LHCN-M2 (cell line): ENCODE results near the gene DDX24. TPM values are rescaled to one million over a fixed set of nuclear protein-coding genes. Genes with fewer than 3 reads are reported as not detected.
A peak's percentile ranks its signal among the peaks of the same experiment; 100 is the strongest.
"Not testable (repeated sequence)": the region's sequence is repeated elsewhere in the genome, so short reads cannot be mapped to it uniquely, and the experiment has no call there.

Experiments used
- DNase-seq: peaks from one replicate; pipeline ENCODE4 v3.0.0-alpha.2; 2012; ENCODE audit warnings: low read depth
- total RNA-seq: library from RNA; depleted of rRNA; stranded (reverse); fragments of >200 nt; gene quantifications from 2 replicates; pipeline ENCODE4 v1.2.3, GENCODE V29; 2014

The DDX24 gene
- total RNA-seq, 1 experiment from 2014 or later: 171 TPM

GRCh38 chr14:94081386-94081820 is 401 bp upstream of the DDX24 start:
- peak; percentile 8 for DNase-seq

DNA sequence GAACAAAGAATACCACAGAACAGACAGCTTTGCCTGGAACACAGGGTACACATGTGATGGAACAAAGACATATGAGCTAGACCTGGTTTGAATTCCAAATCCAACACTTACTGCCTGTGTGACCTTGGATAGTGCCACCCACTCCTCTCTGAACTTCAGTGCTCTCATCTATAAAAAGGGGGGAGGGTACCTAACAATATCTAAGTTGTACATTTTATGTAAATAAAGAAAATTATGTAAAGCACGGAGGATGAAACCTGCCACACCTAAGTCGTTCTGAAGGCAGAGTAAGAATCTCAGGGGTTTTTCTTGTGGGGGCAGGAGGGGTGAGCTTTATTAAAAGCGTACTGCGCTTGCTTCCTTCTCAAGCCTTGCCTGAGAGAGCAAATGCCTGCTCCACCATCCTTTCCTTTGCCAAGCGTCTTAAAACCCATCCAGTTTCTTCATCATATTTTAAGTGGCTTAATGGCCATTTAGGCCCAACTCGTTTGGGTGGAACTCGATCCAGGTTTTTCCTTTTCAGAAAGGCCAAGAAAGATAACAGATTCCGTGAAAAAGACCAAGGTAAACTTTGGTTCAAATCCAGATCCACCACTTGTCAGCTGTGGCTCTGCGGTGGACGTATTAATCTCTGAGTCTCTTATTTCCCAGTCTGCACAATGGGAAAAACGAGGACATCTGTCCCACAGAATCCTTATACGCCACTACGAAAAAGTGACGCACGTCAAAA is 946 bp downstream of the DDX24 start:
- DNase-seq: peak; percentile 64

GRCh38 chr14:94077823-94078222 is 3.2 kb downstream of the DDX24 start:
- no peak for DNase-seq

- DNase-seq: no peak
These were observed 3.7 kb downstream of the DDX24 start for GRCh38 chr14:94077111-94077821.

- DNase-seq: no peak
These were observed 6.0 kb downstream of the DDX24 start for GRCh38 chr14:94075008-94075407.

DNA sequence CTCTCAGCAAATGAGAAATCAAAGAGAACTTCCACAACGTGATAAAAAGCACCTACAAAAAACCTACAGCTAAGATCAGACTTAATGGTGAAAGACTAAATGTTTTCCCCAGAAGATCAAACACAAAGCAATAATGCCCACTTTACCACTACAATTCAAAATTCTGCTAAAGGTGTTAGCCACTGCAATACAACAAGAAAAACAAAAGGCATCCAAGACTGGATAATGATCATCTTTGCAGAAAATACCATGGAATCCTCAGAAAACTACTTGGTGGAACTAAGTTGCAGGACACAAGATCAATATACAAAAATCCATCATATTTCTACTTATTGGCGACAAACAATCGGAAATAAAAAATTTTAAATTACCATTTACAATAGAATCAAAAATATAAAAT is 6.5 kb downstream of the DDX24 start:
- no peak for DNase-seq

DNA sequence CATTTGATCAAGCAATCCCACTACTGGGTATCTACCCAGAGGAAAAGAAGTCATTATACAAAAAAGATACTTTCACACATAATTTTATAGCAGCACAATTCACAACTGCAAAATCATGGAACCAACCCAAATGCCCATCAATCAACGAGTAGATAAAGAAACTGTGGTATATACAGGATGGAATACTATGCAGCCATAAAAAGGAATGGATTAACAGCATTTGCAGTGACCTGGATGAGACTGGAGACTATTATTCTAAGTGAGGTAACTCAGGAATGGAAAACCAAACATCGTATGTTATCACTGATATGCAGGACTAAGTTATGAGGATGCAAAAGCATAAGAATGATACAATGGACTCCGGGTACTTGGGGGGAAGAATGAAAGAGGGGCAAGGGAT is 8.9 kb downstream of the DDX24 start:
- DNase-seq: not testable (repeated sequence)

- no peak for DNase-seq
These were observed 14.8 kb downstream of the DDX24 start for GRCh38 chr14:94066089-94066676.

DNA sequence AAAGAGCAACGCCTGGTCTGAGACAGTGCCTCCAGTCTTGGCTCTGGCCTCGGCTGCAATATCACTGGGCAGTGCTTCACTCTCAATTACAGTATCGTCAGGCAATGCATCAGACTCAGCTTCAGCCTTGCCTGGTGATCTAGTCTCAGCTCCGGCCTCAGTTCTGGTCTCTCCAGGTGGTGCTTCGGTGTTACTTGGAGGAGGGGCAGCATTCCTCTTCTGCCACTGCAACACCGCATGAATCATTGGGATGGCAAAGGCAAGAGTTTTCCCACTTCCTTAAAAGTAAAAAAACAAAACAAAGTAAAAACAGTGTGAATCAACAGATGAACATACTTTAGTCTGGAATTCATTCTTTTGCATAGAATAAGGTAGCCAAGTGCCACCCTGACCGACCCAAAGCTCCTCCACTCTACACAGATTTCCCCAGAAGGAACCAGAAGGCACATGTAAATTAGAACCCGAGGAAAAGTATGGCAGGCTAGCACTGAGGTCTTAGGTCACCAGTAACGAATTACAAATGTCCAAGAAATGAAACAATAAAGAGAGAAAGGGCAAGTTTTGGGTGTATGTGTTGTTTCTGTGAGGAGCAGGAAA is 18.6 kb downstream of the DDX24 start:
- peak; percentile 45 for DNase-seq

DNA sequence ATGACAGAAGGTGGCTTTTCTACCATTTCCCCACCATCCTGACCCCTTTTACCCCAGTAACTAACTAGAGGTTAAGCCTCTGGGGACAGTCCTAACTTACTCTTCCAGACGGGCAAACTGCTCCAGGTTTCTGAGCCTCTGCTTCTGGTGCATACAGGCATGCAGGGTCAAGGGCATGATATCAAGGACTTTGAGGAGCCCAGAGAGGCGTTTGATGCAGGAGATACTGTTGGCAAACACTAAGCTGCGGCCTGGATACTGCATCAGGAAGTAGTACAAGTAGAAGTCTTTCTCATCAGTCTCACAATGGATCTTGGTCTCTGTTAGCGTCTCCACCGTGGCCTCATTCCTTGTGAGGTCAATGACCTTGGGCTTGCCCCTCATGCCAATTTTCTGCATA is 21.0 kb downstream of the DDX24 start:
- DNase-seq: no peak

DNA sequence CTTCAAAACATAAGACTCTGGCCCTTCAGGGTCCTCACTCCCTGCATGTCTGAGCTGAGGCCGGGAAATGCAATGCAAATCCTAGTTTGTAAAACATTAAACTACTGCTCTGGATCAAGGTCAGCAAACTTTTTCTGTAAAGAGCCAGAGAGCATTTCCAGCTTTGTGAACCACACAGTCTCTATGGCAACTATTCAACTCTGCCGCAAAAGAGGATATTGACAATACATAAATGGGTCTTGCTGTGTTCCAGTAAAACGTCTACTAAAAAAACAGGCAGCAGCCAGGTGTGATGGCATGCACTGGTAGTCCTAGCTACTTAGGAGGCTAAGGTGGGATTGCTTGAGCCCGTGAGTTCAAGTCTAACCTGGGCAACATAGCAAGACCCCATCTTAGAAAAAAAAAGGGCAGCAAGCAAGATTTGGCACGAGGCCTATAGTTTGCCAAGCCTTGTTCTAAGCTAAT is 22.3 kb downstream of the DDX24 start:
- DNase-seq: no peak

DNA sequence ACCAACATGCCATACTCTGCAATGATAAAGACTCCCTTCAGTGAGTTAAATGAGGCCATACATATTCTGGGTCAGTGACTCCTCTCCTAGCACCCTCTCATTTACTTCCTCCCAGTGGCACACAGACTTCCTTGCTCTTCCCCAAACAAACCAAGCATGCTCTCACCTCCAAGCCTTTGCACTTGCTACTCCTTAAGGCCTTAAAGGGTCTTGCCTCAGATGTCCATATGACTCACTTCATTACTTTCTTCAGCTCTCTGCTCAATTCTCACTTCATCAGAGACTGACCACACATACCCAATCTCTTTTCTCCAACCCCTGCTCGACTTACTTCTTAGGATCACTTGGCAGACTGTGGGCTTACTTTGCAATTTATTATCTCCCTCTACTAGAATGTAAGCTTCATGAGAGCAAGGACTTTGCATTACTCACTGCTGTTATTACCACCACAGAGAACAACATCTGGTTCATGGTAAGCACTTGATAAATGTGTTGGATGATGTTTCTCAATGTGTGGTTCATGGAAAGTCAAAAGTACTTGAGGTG is 22.8 kb downstream of the DDX24 start:
- DNase-seq: no peak

DNA sequence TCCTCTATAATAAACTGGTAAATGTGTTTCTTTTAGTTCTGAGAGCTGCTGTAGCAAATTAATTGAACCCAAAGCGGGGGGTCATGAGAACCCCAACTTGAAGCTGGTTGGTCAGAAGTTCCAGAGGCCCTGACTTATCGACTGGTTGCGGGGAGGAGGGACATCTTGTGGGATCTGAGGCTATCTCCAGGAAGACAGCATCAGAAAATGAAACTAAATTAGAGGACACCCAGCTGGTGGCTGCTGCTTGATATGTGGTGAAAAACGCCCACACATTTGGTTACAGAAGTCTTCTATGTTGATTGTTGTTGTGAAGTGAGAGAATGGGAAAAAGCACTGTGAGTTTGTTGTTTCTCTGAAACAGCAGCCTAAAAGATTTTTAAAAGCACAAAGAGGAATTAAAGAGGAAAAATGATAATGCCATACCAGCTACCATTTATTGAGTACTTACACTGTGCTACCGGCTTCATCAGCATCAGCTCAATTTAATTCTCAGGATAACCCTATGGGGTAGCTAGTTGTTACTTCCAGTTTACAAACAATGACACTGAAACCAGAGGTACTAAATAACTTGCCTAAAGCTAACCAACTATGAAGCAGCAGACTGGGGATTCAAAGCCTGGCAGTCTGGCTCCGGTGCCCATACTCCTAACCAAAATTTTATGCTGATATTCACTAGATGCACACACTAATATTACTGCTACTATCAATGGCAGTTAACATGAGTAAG is 24.3 kb downstream of the DDX24 start:
- DNase-seq: no peak

DNA sequence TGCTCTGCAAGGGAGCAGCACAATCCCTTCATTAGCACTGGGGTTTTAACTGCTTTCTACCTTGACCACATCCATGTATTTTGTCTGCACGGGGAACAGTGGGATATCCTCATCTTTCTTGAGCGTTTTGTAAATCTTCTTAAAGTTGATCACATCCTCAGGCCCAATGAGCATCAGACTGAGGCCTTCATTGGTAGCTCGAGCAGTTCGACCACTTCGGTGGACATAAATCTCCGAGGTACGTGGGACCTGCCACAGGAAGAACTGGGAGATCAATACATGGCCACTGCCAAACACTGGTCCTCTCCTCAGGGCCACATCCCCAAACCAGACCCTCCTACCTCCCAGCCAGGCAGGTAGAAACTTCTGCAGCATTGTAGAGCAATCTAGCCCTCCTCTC is 26.1 kb downstream of the DDX24 start:
- no peak for DNase-seq

DNA sequence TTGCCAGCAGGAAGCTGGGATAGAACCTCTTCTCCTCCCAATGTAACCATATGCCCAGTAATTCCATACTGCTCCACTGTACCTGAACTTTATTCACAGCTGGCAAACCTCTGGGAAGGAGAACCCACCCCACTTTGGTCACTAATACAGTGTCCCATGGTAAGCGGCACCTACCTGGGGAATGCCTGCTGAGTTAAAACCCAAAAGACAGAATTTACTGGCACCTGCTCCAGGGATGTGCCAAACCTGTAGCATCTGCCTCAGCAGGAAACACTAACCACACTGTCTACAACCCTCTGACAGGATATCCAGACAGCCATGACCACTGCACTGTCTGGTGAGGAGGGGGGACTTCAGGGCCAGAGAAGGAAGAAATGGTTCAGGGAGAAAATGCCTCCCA is 26.6 kb downstream of the DDX24 start:
- DNase-seq: no peak

GRCh38 chr14:94052662-94053061 is 28.3 kb downstream of the DDX24 start:
- DNase-seq: no peak

DNA sequence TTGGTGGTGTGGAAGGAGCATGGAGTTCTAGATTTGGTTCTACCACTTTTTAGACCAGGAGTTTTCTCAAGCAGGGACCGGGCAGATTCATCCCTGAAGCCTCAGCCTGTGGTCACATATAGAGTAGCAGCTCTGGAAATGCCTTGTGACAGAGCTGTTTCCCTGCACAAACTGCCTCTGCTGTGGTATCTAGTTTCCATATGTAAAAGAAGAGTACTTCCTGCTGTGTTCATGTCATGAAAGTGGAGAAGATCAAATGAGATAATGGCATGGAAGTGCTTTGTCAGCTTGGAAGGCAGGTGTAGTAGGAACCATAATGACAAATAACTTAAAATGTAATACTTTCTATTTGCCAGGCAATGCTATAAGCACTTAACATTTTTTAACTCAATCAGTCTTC is 28.8 kb downstream of the DDX24 start:
- DNase-seq: no peak

DNA sequence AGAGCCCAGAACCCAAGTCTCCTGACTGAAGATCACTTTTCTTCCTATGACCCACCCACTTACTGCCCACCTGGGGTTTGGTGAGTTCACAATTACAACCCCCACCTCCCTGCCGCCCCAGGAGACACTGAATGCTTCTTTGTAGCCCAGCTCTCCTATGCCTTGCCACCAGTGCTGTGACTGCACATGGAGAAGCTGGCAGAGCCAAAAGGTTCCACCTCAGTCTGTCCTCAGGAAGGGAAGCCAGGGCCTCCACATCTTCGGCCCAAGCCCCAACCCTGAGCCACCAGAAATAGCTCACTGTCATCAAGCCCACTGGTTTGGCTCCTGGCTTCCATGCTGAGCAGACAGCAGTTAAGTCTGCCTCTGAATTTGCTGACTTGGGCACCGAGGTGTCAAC is 29.2 kb downstream of the DDX24 start:
- DNase-seq: no peak

DNA sequence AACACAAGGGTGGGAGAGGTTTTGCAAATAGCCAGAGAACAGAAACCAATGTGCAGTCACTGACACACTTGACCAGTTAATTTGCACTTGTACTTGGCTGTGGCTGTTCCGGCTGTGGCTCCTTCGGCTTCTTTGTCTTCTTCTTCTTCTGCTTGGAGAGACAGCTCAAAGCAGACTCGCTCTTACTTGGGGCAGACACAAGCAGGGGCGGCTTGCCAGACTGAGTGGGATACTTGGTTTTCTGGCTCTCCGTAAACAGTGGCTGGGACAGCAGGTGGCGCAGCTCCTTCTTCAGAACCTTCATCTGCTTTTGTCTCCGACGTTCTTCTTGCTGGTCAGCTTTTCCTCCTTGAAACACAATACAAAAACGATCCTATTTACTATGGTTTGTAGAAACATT is 29.9 kb downstream of the DDX24 start:
- DNase-seq: no peak

- DNase-seq: no peak
These were observed 30.6 kb downstream of the DDX24 start for GRCh38 chr14:94050231-94050880.

GRCh38 chr14:94049625-94050023 is 31.4 kb downstream of the DDX24 start:
- DNase-seq: no peak
